ENCODE data around the gene VPS36. TPM values are rescaled to one million over a fixed set of nuclear protein-coding genes. Genes with fewer than 3 reads are reported as not detected.

The VPS36 gene
- total RNA-seq, 1 donor from 2014 or later: 60.6 TPM

GRCh38 chr13:52454459-52454819, 4.0 kb upstream of the VPS36 start:
- no peak for DNase-seq
- intact Hi-C loops (cut with micrococcal nuclease): loop anchor here (2.0 to 5.0 kb wide), 4 partner anchors 466 to 1002 kb away; partner anchors contain the start of genes DHRS12 and INTS6
- no peaks in the 10 kb centered on the region for H3K9me3 Mint-ChIP-seq
- no peak for ATAC-seq (ENCODE audit: low read depth)
- H3K27ac Mint-ChIP-seq: peak overlapping the region; percentile 96
- H3K36me3 Mint-ChIP-seq (ENCODE audit: low read depth): peaks cover 27% of the 10 kb centered on the region
- CTCF ChIA-PET: no interaction called here
- TF ChIP-seq CTCF (IDR thresholded peaks at IDR 0.05): no peak
- POLR2A ChIA-PET: interaction anchor here (0.6 kb wide), 1 partner anchor 156 kb away, joined by 3 read pairs; no protein-coding TSS in a partner anchor
- H3K4me1 Mint-ChIP-seq: peaks cover 31% of the 10 kb centered on the region
- H3K27me3 Mint-ChIP-seq: no peaks in the 10 kb centered on the region
- H3K4me3 Mint-ChIP-seq: peak overlapping the region; percentile 95

- no peak for ATAC-seq (ENCODE audit: low read depth)
- peaks cover 47% of the 10 kb centered on the region for H3K4me1 Mint-ChIP-seq
- no peak overlapping the region for H3K27ac Mint-ChIP-seq
- intact Hi-C loops (cut with micrococcal nuclease): loop anchor here (5.0 kb wide), 2 partner anchors 635 to 650 kb away; partner anchors contain the start of gene DHRS12
- TF ChIP-seq CTCF (IDR thresholded peaks at IDR 0.05): no peak
- no peaks in the 10 kb centered on the region for H3K9me3 Mint-ChIP-seq
- no peak for DNase-seq
- POLR2A ChIA-PET: interaction anchor here (0.6 kb wide), 1 partner anchor 460 kb away, joined by 3 read pairs; no protein-coding TSS in a partner anchor
- CTCF ChIA-PET: no interaction called here
- H3K27me3 Mint-ChIP-seq: no peaks in the 10 kb centered on the region
- peaks cover 20% of the 10 kb centered on the region for H3K36me3 Mint-ChIP-seq (ENCODE audit: low read depth)
- no peak overlapping the region for H3K4me3 Mint-ChIP-seq
Observed at GRCh38 chr13:52452470-52452869, 2.0 kb upstream of the VPS36 start.

- ATAC-seq (ENCODE audit: low read depth): no peak
- Mint-ChIP-seq H3K27ac (peak overlapping the region; percentile 92), H3K4me1 (peaks cover 43% of the 10 kb centered on the region), H3K36me3 (ENCODE audit: low read depth) (peaks cover 15% of the 10 kb centered on the region), H3K27me3 (no peaks in the 10 kb centered on the region), H3K9me3 (no peaks in the 10 kb centered on the region), H3K4me3 (peak overlapping the region; percentile 97)
- intact Hi-C loops (cut with micrococcal nuclease): loop anchor here (2.0 to 5.0 kb wide), 4 partner anchors 46 to 649 kb away; partner anchors contain the start of genes DHRS12 and NEK5
- ChIA-PET CTCF (interaction anchor here (0.5 to 2.6 kb wide), 16 partner anchors 8 to 636 kb away, joined by 3 to 19 read pairs (median 4); partner anchors contain the start of genes ALG11 and SUGT1), POLR2A (interaction anchor here (0.6 to 2.3 kb wide), 6 partner anchors 10 to 292 kb away, joined by 3 to 31 read pairs (median 6); partner anchors contain the start of genes NEK3 and SUGT1)
- DNase-seq: no peak
- TF ChIP-seq CTCF (IDR thresholded peaks at IDR 0.05): no peak
Observed at GRCh38 chr13:52451135-52451804, 836 bp upstream of the VPS36 start.

- Mint-ChIP-seq H3K4me1 (peaks cover 39% of the 10 kb centered on the region), H3K36me3 (ENCODE audit: low read depth) (peaks cover 12% of the 10 kb centered on the region), H3K27ac (peak overlapping the region; percentile 92), H3K4me3 (peak overlapping the region; percentile 97), H3K9me3 (no peaks in the 10 kb centered on the region), H3K27me3 (no peaks in the 10 kb centered on the region)
- no peak for DNase-seq
- ATAC-seq (ENCODE audit: low read depth): no peak
- TF ChIP-seq CTCF (IDR thresholded peaks at IDR 0.05): no peak
- intact Hi-C loops (cut with micrococcal nuclease): loop anchor here (1.0 to 5.0 kb wide), 12 partner anchors 46 to 648 kb away; partner anchors contain the start of genes ALG11, DHRS12, NEK5 and SUGT1
- ChIA-PET CTCF (interaction anchor here (0.5 to 2.6 kb wide), 16 partner anchors 9 to 635 kb away, joined by 3 to 19 read pairs (median 4); partner anchors contain the start of genes ALG11 and SUGT1), POLR2A (interaction anchor here (0.6 to 2.3 kb wide), 8 partner anchors 10 to 291 kb away, joined by 3 to 31 read pairs (median 6); partner anchors contain the start of genes NEK3 and SUGT1)
Observed at GRCh38 chr13:52450793-52451116, 321 bp upstream of the VPS36 start.

All from activated B cell treated with CpG ODN at 0.5 μM for 24 hours (primary cell).